Bronchial epithelial cell (primary cell): ENCODE results near the gene PKN3. TPM values are rescaled to one million over a fixed set of nuclear protein-coding genes. Genes with fewer than 3 reads are reported as not detected.
"Not testable (repeated sequence)": the region's sequence is repeated elsewhere in the genome, so short reads cannot be mapped to it uniquely, and the experiment has no call there.

ENCODE experiments used
- DNase-seq: peaks from one replicate; pipeline ENCODE4 v3.0.0-alpha.2; 2010; ENCODE audit warnings: low read depth
- FAIRE-seq: peaks from 2 replicates; lab custom pipeline; 2011; peaks lifted over from hg19 to GRCh38; lab: Jason Lieb, UNC
- H3K27me3 ChIP-seq: 2 replicates; pipeline ENCODE4 v1.5.1; 2011; ENCODE audit warnings: low read length; ENCODE audit not compliant: control insufficient read depth, insufficient read depth
- H3K36me3 ChIP-seq: 2 replicates; pipeline ENCODE4 v1.5.1; 2011; ENCODE audit warnings: low read length; ENCODE audit not compliant: control insufficient read depth, insufficient read depth
- H3K4me3 ChIP-seq: 2 replicates; pipeline ENCODE4 v1.5.1; 2011; ENCODE audit warnings: mild to moderate bottlenecking, low read depth, low read length, control low read depth
- CTCF ChIP-seq: IDR thresholded peaks from 2 replicates; pipeline ENCODE4 v1.5.1; 2011; ENCODE audit warnings: mild to moderate bottlenecking, moderate library complexity, low read length, control low read depth, inconsistent platforms; ENCODE audit not compliant: insufficient read depth, severe bottlenecking
- total RNA-seq: library from RNA; depleted of rRNA; stranded (reverse); fragments of >200 nt; gene quantifications from 2 replicates; pipeline ENCODE4 v1.2.1, GENCODE V29; 2014

Gene PKN3
- total RNA-seq, 1 donor from 2014 or later = 2.1 TPM

- Histone ChIP-seq H3K27me3 (no peaks in the 10 kb centered on the region), H3K36me3 (peaks cover 14% of the 10 kb centered on the region), H3K4me3 (peak overlapping the region; percentile 82)
- DNase-seq (no peak), FAIRE-seq (no peak)
- no peak for TF ChIP-seq CTCF
These were observed 13.0 kb upstream of the PKN3 start for GRCh38 chr9:128689293-128689774.

- no peak for FAIRE-seq
These were observed 12.3 kb upstream of the PKN3 start for GRCh38 chr9:128689820-128690683.

GRCh38 chr9:128690684-128691034, 11.6 kb upstream of the PKN3 start:
- TF ChIP-seq CTCF = no peak
- H3K36me3 ChIP-seq = peaks cover 15% of the 10 kb centered on the region
- H3K27me3 ChIP-seq = no peaks in the 10 kb centered on the region
- peak overlapping the region; percentile 82 for H3K4me3 ChIP-seq
- no peak for FAIRE-seq
- DNase-seq = no peak

More at GRCh38 chr9:128689820-128690683, 12.3 kb upstream of the PKN3 start:
- Histone ChIP-seq H3K4me3 (peak overlapping the region; percentile 82), H3K36me3 (peaks cover 15% of the 10 kb centered on the region), H3K27me3 (no peaks in the 10 kb centered on the region)
- DNase-seq = no peak
- TF ChIP-seq CTCF = no peak

GRCh38 chr9:128693738-128694137, 8.6 kb upstream of the PKN3 start:
- H3K36me3 ChIP-seq = peaks cover 13% of the 10 kb centered on the region
- not testable (repeated sequence) for H3K4me3 ChIP-seq, DNase-seq, FAIRE-seq, H3K27me3 ChIP-seq

- Histone ChIP-seq H3K4me3 (no peak overlapping the region), H3K36me3 (peaks cover 13% of the 10 kb centered on the region), H3K27me3 (no peaks in the 10 kb centered on the region)
- TF ChIP-seq CTCF = no peak
- FAIRE-seq = no peak
- no peak for DNase-seq
These were observed 8.0 kb upstream of the PKN3 start for GRCh38 chr9:128694344-128694743.

- Histone ChIP-seq H3K4me3 (no peak overlapping the region), H3K27me3 (no peaks in the 10 kb centered on the region), H3K36me3 (peaks cover 7% of the 10 kb centered on the region)
- FAIRE-seq = no peak
- TF ChIP-seq CTCF = no peak
- no peak for DNase-seq
These were observed 5.2 kb upstream of the PKN3 start for GRCh38 chr9:128696923-128697707.

GRCh38 chr9:128699096-128699795, 3.1 kb upstream of the PKN3 start:
- not testable (repeated sequence) for DNase-seq, H3K4me3 ChIP-seq, FAIRE-seq, H3K36me3 ChIP-seq, H3K27me3 ChIP-seq
